ENCODE measurements around the gene METTL8.

METTL8 gene

GRCh38 chr2:171294608-171295007, 139.2 kb downstream of the METTL8 start:
- H3K9me3 ChIP-seq (ENCODE audit: severe bottlenecking) = no peaks in the 10 kb centered on the region
- no peak overlapping the region for H3K4me3 ChIP-seq (ENCODE audit: low read depth, low read length)
- TF ChIP-seq CTCF (IDR thresholded peaks at IDR 0.05; ENCODE audit: low read depth, low read length) = no peak
- no peaks in the 10 kb centered on the region for H3K36me3 ChIP-seq
- no peak overlapping the region for H3K27ac ChIP-seq
- DNase-seq = no peak
- no peaks in the 10 kb centered on the region for H3K27me3 ChIP-seq (ENCODE audit: insufficient read depth, low read depth, severe bottlenecking)

GRCh38 chr2:171293661-171294060, 140.1 kb downstream of the METTL8 start:
- no peaks in the 10 kb centered on the region for H3K27me3 ChIP-seq (ENCODE audit: insufficient read depth, low read depth, severe bottlenecking)
- TF ChIP-seq CTCF (IDR thresholded peaks at IDR 0.05; ENCODE audit: low read depth, low read length) = no peak
- no peaks in the 10 kb centered on the region for H3K36me3 ChIP-seq
- no peak overlapping the region; the same call in 1 of the 2 replicates for H3K27ac ChIP-seq
- DNase-seq = no peak
- no peaks in the 10 kb centered on the region for H3K9me3 ChIP-seq (ENCODE audit: severe bottlenecking)
- no peak overlapping the region for H3K4me3 ChIP-seq (ENCODE audit: low read depth, low read length)

GRCh38 chr2:171289991-171290390, 143.8 kb downstream of the METTL8 start:
- Histone ChIP-seq H3K27ac (peak overlapping the region; percentile 57), H3K9me3 (ENCODE audit: severe bottlenecking) (no peaks in the 10 kb centered on the region), H3K27me3 (ENCODE audit: insufficient read depth, low read depth, severe bottlenecking) (no peaks in the 10 kb centered on the region), H3K36me3 (no peaks in the 10 kb centered on the region), H3K4me3 (ENCODE audit: low read depth, low read length) (no peak overlapping the region)
- no peak for TF ChIP-seq CTCF (IDR thresholded peaks at IDR 0.05; ENCODE audit: low read depth, low read length)
- peak; percentile 40 for DNase-seq

- H3K36me3 ChIP-seq = no peaks in the 10 kb centered on the region
- no peaks in the 10 kb centered on the region for H3K9me3 ChIP-seq (ENCODE audit: severe bottlenecking)
- no peak overlapping the region for H3K4me3 ChIP-seq (ENCODE audit: low read depth, low read length)
- TF ChIP-seq CTCF (IDR thresholded peaks at IDR 0.05; ENCODE audit: low read depth, low read length) = no peak
- DNase-seq = no peak
- no peaks in the 10 kb centered on the region for H3K27me3 ChIP-seq (ENCODE audit: insufficient read depth, low read depth, severe bottlenecking)
- H3K27ac ChIP-seq = peak overlapping the region; percentile 57
These were observed 144.5 kb downstream of the METTL8 start for GRCh38 chr2:171289316-171289715.

GRCh38 chr2:171287611-171288010, 146.2 kb downstream of the METTL8 start:
- H3K4me3 ChIP-seq (ENCODE audit: low read depth, low read length) = no peak overlapping the region
- H3K36me3 ChIP-seq = no peaks in the 10 kb centered on the region
- TF ChIP-seq CTCF (IDR thresholded peaks at IDR 0.05; ENCODE audit: low read depth, low read length) = no peak
- no peak for DNase-seq
- no peaks in the 10 kb centered on the region for H3K9me3 ChIP-seq (ENCODE audit: severe bottlenecking)
- H3K27me3 ChIP-seq (ENCODE audit: insufficient read depth, low read depth, severe bottlenecking) = no peaks in the 10 kb centered on the region
- no peak overlapping the region; the same call in 1 of the 2 replicates for H3K27ac ChIP-seq

GRCh38 chr2:171287036-171287571, 146.7 kb downstream of the METTL8 start:
- no peak for DNase-seq
- no peak overlapping the region for H3K27ac ChIP-seq

More at GRCh38 chr2:171287036-171287571, 146.7 kb downstream of the METTL8 start:
- no peaks in the 10 kb centered on the region for H3K27me3 ChIP-seq (ENCODE audit: insufficient read depth, low read depth, severe bottlenecking)
- no peak overlapping the region for H3K4me3 ChIP-seq (ENCODE audit: low read depth, low read length)
- H3K36me3 ChIP-seq = no peaks in the 10 kb centered on the region
- no peaks in the 10 kb centered on the region for H3K9me3 ChIP-seq (ENCODE audit: severe bottlenecking)
- TF ChIP-seq CTCF (IDR thresholded peaks at IDR 0.05; ENCODE audit: low read depth, low read length) = no peak

All from WERI-Rb-1 (cell line).